H7 (cell line): Measurements from ENCODE around the gene SNX21. TPM values are rescaled to one million over a fixed set of nuclear protein-coding genes. Genes with fewer than 3 reads are reported as not detected.
"Not testable (repeated sequence)": the region's sequence is repeated elsewhere in the genome, so short reads cannot be mapped to it uniquely, and the experiment has no call there.

Source experiments
- DNase-seq: peaks from one replicate; pipeline ENCODE4 v3.0.0; 2012
- H3K27me3 ChIP-seq: 2 replicates; pipeline ENCODE4 v1.6.0; 2011; ENCODE audit warnings: mild to moderate bottlenecking, low read length; ENCODE audit not compliant: control insufficient read depth, insufficient read depth
- H3K36me3 ChIP-seq: replicated peaks from 2 replicates; pipeline ENCODE4 v1.5.1; 2011; ENCODE audit warnings: low read length; ENCODE audit not compliant: control insufficient read depth, insufficient read depth
- H3K4me3 ChIP-seq: 2 replicates; pipeline ENCODE4 v1.5.1; 2011; ENCODE audit warnings: low read depth, mild to moderate bottlenecking, control low read depth, low read length, moderate library complexity; ENCODE audit not compliant: insufficient read depth
- total RNA-seq: library from RNA; depleted of rRNA; stranded (reverse); fragments of >200 nt; shearing (Covaris generic); gene quantifications from 2 replicates; pipeline ENCODE4 v1.2.3, GENCODE V29; 2014; rRNA removed

SNX21 gene
- total RNA-seq: 22.5 and 22.7 TPM in 2 replicates

- peak within 1 kb of the TSS; percentile 76 for H3K4me3 ChIP-seq
- H3K36me3 ChIP-seq: peaks cover 9% of the 10 kb centered on the region
- no peaks in the 10 kb centered on the region for H3K27me3 ChIP-seq
- DNase-seq: peak; percentile 95
These were observed at the start of gene SNX21 for GRCh38 chr20:45833030-45833882. SNX21 (plus strand) TSS chr20:45833799; CDS start chr20:45833920, 121 bp downstream.

- no peak for DNase-seq
- Histone ChIP-seq H3K27me3 (peaks cover 2% of the 10 kb centered on the region; the same call in 1 of the 2 replicates), H3K36me3 (no peaks in the 10 kb centered on the region), H3K4me3 (no peak overlapping the region)
These were observed 45.2 kb upstream of the SNX21 start for GRCh38 chr20:45788351-45788750.

- H3K27me3 ChIP-seq: peaks cover 2% of the 10 kb centered on the region; the same call in 1 of the 2 replicates
- peaks cover 13% of the 10 kb centered on the region for H3K36me3 ChIP-seq
- peak overlapping the region; percentile 91 for H3K4me3 ChIP-seq
- DNase-seq: no peak
These were observed 41.1 kb upstream of the SNX21 start for GRCh38 chr20:45792317-45793118.

GRCh38 chr20:45796337-45797065 is 37.1 kb upstream of the SNX21 start:
- DNase-seq: no peak
- H3K27me3 ChIP-seq: no peaks in the 10 kb centered on the region
- H3K36me3 ChIP-seq: peaks cover 18% of the 10 kb centered on the region
- H3K4me3 ChIP-seq: no peak overlapping the region

GRCh38 chr20:45797510-45797909 is 36.1 kb upstream of the SNX21 start:
- DNase-seq, H3K4me3 ChIP-seq: not testable (repeated sequence)
- H3K36me3 ChIP-seq: peaks cover 18% of the 10 kb centered on the region

GRCh38 chr20:45797955-45798354 is 35.6 kb upstream of the SNX21 start:
- H3K4me3 ChIP-seq, H3K27me3 ChIP-seq, DNase-seq: not testable (repeated sequence)
- H3K36me3 ChIP-seq: peaks cover 20% of the 10 kb centered on the region

More at GRCh38 chr20:45797510-45797909, 36.1 kb upstream of the SNX21 start:
- H3K27me3 ChIP-seq: not testable (repeated sequence)

- Histone ChIP-seq H3K4me3 (no peak overlapping the region), H3K27me3 (no peaks in the 10 kb centered on the region), H3K36me3 (peaks cover 25% of the 10 kb centered on the region)
- peak; percentile 81 for DNase-seq
These were observed 34.5 kb upstream of the SNX21 start for GRCh38 chr20:45798935-45799642.

GRCh38 chr20:45801851-45802250 is 31.7 kb upstream of the SNX21 start:
- peaks cover 23% of the 10 kb centered on the region for H3K36me3 ChIP-seq
- no peak for DNase-seq
- H3K27me3 ChIP-seq: no peaks in the 10 kb centered on the region
- no peak overlapping the region for H3K4me3 ChIP-seq

GRCh38 chr20:45810191-45810970 is 23.2 kb upstream of the SNX21 start:
- DNase-seq: no peak
- Histone ChIP-seq H3K27me3 (no peaks in the 10 kb centered on the region), H3K36me3 (peaks cover 27% of the 10 kb centered on the region), H3K4me3 (no peak overlapping the region)

GRCh38 chr20:45812157-45813005 is 21.2 kb upstream of the SNX21 start, which contains the start of gene UBE2C:
UBE2C (plus strand) TSS chr20:45812644; CDS start chr20:45812696, 52 bp downstream.
- Histone ChIP-seq H3K4me3 (peak within 1 kb of the TSS; percentile 96), H3K27me3 (no peaks in the 10 kb centered on the region), H3K36me3 (peaks cover 32% of the 10 kb centered on the region)
- peak; percentile 99 for DNase-seq

- peak overlapping the region; percentile 96 for H3K4me3 ChIP-seq
- no peaks in the 10 kb centered on the region for H3K27me3 ChIP-seq
- H3K36me3 ChIP-seq: peaks cover 32% of the 10 kb centered on the region
- peak; percentile 48 for DNase-seq
These were observed 20.6 kb upstream of the SNX21 start for GRCh38 chr20:45813006-45813340.

GRCh38 chr20:45813489-45813888 is 20.1 kb upstream of the SNX21 start:
- peak overlapping the region; percentile 96 for H3K4me3 ChIP-seq
- peaks cover 32% of the 10 kb centered on the region for H3K36me3 ChIP-seq
- no peaks in the 10 kb centered on the region for H3K27me3 ChIP-seq
- peak; percentile 41 for DNase-seq
